ENCODE measurements around the gene TMPRSS7.

DNA sequence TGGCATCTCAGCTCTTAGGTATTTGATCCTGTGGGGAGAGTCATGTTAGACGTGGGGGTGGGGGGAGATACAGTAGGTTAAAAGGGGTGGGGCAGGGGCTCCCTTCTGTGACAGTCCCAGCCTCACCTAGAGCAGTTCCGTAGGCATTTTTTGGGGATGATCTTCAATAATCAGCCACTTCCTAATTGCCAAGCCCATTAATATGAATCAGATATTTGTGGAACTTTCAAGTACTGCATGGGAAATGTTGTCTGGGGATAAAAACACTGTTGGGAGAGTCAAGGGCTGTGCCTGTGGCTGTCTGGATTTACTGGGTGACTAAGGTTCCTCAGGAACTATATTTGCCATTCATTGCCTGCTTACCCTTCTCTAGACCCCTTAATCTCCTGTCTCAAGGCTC is 61.2 kb downstream of the TMPRSS7 start:
- TF ChIP-seq, protein P1, sequence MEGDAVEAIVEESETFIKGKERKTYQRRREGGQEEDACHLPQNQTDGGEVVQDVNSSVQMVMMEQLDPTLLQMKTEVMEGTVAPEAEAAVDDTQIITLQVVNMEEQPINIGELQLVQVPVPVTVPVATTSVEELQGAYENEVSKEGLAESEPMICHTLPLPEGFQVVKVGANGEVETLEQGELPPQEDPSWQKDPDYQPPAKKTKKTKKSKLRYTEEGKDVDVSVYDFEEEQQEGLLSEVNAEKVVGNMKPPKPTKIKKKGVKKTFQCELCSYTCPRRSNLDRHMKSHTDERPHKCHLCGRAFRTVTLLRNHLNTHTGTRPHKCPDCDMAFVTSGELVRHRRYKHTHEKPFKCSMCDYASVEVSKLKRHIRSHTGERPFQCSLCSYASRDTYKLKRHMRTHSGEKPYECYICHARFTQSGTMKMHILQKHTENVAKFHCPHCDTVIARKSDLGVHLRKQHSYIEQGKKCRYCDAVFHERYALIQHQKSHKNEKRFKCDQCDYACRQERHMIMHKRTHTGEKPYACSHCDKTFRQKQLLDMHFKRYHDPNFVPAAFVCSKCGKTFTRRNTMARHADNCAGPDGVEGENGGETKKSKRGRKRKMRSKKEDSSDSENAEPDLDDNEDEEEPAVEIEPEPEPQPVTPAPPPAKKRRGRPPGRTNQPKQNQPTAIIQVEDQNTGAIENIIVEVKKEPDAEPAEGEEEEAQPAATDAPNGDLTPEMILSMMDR (optimal IDR thresholded peaks at IDR 0.05 in 1 of 3, IDR thresholded peaks at IDR 0.05 in 1 of 3, conservative IDR thresholded peaks at IDR 0.05 in 1 of 3; ENCODE audit: extremely low read depth in 1 of 3, insufficient read depth in 2 of 3, low read length in 3 of 3) = no peak
- TF ChIP-seq EZH2 (IDR thresholded peaks at IDR 0.05; ENCODE audit: low read length) = no peak
